ENCODE data around the gene LRP1-AS.
"Not testable (repeated sequence)": the region's sequence is repeated elsewhere in the genome, so short reads cannot be mapped to it uniquely, and the experiment has no call there.

Gene LRP1-AS

GRCh38 chr12:57138526-57139272 is 8.7 kb downstream of the LRP1-AS start:
- DNase-seq, result peak; percentile 70

GRCh38 chr12:57135527-57136326 is 11.7 kb downstream of the LRP1-AS start:
- peak; percentile 93 for DNase-seq

GRCh38 chr12:57134949-57135348 is 12.5 kb downstream of the LRP1-AS start:
- no peak for DNase-seq

GRCh38 chr12:57133916-57134315 is 13.5 kb downstream of the LRP1-AS start:
- DNase-seq, result no peak

GRCh38 chr12:57133013-57133569 is 14.3 kb downstream of the LRP1-AS start:
- no peak for DNase-seq

GRCh38 chr12:57131896-57132744 is 15.3 kb downstream of the LRP1-AS start:
- no peak for DNase-seq

- no peak for DNase-seq
Observed at GRCh38 chr12:57130941-57131340, 16.5 kb downstream of the LRP1-AS start.

GRCh38 chr12:57129889-57130288 is 17.5 kb downstream of the LRP1-AS start:
- DNase-seq, result no peak

GRCh38 chr12:57129321-57129842 is 18.0 kb downstream of the LRP1-AS start:
- DNase-seq, result no peak

GRCh38 chr12:57128519-57129247 is 18.7 kb downstream of the LRP1-AS start:
- no peak for DNase-seq

GRCh38 chr12:57127726-57128518 is 19.5 kb downstream of the LRP1-AS start, which contains the start of gene LRP1:
Gene LRP1 (plus strand): TSS chr12:57128483. CDS start chr12:57128965, 482 bp downstream.
- peak; percentile 92 for DNase-seq

GRCh38 chr12:57127101-57127725 is 20.2 kb downstream of the LRP1-AS start:
- peak; percentile 62 for DNase-seq

GRCh38 chr12:57126561-57126960 is 20.9 kb downstream of the LRP1-AS start:
- no peak for DNase-seq

GRCh38 chr12:57126061-57126460 is 21.4 kb downstream of the LRP1-AS start:
- DNase-seq, result no peak

- DNase-seq, result peak; percentile 84
Observed at GRCh38 chr12:57124261-57124877, 23.1 kb downstream of the LRP1-AS start.

- DNase-seq, result no peak
Observed at GRCh38 chr12:57123813-57124212, 23.6 kb downstream of the LRP1-AS start.

GRCh38 chr12:57120718-57121117 is 26.7 kb downstream of the LRP1-AS start:
- not testable (repeated sequence) for DNase-seq

GRCh38 chr12:57119294-57120085 is 27.9 kb downstream of the LRP1-AS start:
- no peak for DNase-seq

GRCh38 chr12:57118711-57119271 is 28.6 kb downstream of the LRP1-AS start:
- no peak for DNase-seq
